HG03280 (cell line): ENCODE results near the gene SSBP1.
A peak's percentile ranks its signal among the peaks of the same experiment; 100 is the strongest.
"Not testable (repeated sequence)": the region's sequence is repeated elsewhere in the genome, so short reads cannot be mapped to it uniquely, and the experiment has no call there.

Experiments
- ATAC-seq: cut with Tn5 transposase; IDR thresholded peaks from one replicate; pipeline ENCODE4 v1.9.1; 2021; ENCODE audit warnings: mild to moderate bottlenecking, moderate library complexity; ENCODE audit not compliant: unreplicated experiment

The SSBP1 gene

GRCh38 chr7:141737836-141738591 is at the start of gene SSBP1:
Gene SSBP1 (plus strand): TSS chr7:141738358. CDS start chr7:141739167, 809 bp downstream.
- ATAC-seq: peak; percentile 88

GRCh38 chr7:141689072-141689825 is 48.9 kb upstream of the SSBP1 start:
- not testable (repeated sequence) for ATAC-seq

GRCh38 chr7:141691540-141691939 is 46.6 kb upstream of the SSBP1 start:
- ATAC-seq: no peak

GRCh38 chr7:141691961-141692360 is 46.2 kb upstream of the SSBP1 start:
- no peak for ATAC-seq

- ATAC-seq: no peak
Measured at GRCh38 chr7:141693082-141693481, 45.1 kb upstream of the SSBP1 start.

- ATAC-seq: no peak
Measured at GRCh38 chr7:141695803-141696289, 42.3 kb upstream of the SSBP1 start.

- ATAC-seq: no peak
Measured at GRCh38 chr7:141696348-141696747, 41.8 kb upstream of the SSBP1 start.

- no peak for ATAC-seq
Measured at GRCh38 chr7:141697211-141697871, 40.8 kb upstream of the SSBP1 start.

GRCh38 chr7:141698247-141699015 is 39.7 kb upstream of the SSBP1 start:
- no peak for ATAC-seq

- no peak for ATAC-seq
Measured at GRCh38 chr7:141699860-141700259, 38.3 kb upstream of the SSBP1 start.

GRCh38 chr7:141700296-141700847 is 37.8 kb upstream of the SSBP1 start:
- no peak for ATAC-seq

- ATAC-seq: no peak
Measured at GRCh38 chr7:141700848-141701371, 37.2 kb upstream of the SSBP1 start.

GRCh38 chr7:141701489-141702046 is 36.6 kb upstream of the SSBP1 start:
- peak; percentile 86 for ATAC-seq

GRCh38 chr7:141702047-141702567 is 36.1 kb upstream of the SSBP1 start, which contains the start of gene DENND11:
Gene DENND11 (minus strand): TSS chr7:141702166. CDS start chr7:141702153, 13 bp downstream.
- ATAC-seq: peak; percentile 70

- no peak for ATAC-seq
Measured at GRCh38 chr7:141702892-141703291, 35.3 kb upstream of the SSBP1 start.

GRCh38 chr7:141704112-141704511 is 34.0 kb upstream of the SSBP1 start:
- no peak for ATAC-seq

- no peak for ATAC-seq
Measured at GRCh38 chr7:141704741-141705140, 33.4 kb upstream of the SSBP1 start.

GRCh38 chr7:141706239-141707064 is 31.7 kb upstream of the SSBP1 start:
- no peak for ATAC-seq

- no peak for ATAC-seq
Measured at GRCh38 chr7:141708351-141708750, 29.8 kb upstream of the SSBP1 start, which contains the start of gene WEE2. Gene WEE2 (plus strand): TSS chr7:141708353. CDS start chr7:141708759, 406 bp downstream.
